GM18867 (cell line): ENCODE measurements around the gene TXNDC2.
"Not testable (repeated sequence)": the region's sequence is repeated elsewhere in the genome, so short reads cannot be mapped to it uniquely, and the experiment has no call there.

Experiments used
- ATAC-seq: cut with Tn5 transposase; IDR thresholded peaks from one replicate; pipeline ENCODE4 v1.9.1; 2021; ENCODE audit warnings: mild to moderate bottlenecking, moderate library complexity; ENCODE audit not compliant: unreplicated experiment

The TXNDC2 gene

GRCh38 chr18:9911226-9911625 lies 25.5 kb downstream of the TXNDC2 start:
- no peak for ATAC-seq

DNA sequence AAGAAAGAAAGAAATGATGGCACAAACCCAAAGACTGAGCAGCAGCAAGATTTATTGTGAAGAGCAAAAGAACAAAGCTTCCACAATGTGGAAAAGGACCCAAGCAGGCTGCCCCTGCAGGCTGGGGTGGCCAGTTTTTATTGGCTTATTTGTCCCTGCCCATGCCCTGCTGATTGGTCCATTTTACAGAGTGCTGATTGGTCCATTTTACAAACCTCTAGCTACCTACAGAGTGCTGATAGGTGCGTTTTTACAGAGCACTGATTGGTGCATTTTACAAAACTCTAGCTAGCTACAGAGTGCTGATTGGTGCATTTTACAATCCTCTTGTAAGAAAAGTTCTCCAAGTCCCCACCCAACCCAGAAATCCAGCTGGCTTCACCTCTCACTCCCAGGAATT lies 26.5 kb downstream of the TXNDC2 start:
- not testable (repeated sequence) for ATAC-seq

GRCh38 chr18:9913151-9913525 lies 27.4 kb downstream of the TXNDC2 start:
- no peak for ATAC-seq

DNA sequence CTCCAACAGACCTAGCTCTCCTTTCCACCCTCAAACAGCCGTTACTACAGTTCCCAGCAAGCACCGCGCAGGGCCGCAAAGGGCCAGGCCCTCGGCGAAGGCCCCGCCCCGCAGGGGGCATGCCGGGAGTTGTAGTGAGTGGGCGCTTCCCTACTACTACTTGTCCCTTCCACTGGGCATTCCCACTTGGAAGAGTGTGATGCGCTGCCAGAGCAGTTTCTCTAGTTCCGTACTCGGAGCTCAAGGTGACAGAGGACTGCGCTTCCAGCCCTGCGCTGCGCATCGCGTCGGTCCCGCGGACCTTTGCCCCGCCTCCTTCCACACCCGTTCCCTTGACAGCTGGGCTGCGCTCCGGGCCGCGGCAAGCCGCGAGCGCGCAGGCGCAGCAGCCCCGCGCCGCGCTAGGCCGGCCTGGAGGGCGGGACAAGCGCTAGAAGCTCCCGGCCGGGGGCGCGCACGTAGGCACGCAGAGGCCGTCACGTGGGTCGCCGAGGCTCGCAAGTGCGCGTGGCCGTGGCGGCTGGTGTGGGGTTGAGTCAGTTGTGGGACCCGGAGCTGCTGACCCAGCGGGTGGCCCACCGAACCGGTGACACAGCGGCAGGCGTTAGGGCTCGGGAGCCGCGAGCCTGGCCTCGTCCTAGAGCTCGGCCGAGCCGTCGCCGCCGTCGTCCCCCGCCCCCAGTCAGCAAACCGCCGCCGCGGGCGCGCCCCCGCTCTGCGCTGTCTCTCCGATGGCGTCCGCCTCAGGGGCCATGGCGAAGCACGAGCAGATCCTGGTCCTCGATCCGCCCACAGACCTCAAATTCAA lies 28.0 kb downstream of the TXNDC2 start, which contains the start of gene VAPA:
TSS of gene VAPA (plus strand) at position 491 of the 808 bp plus-strand sequence. CDS start at position 732, 241 bp downstream.
- ATAC-seq = peak; percentile 82

DNA sequence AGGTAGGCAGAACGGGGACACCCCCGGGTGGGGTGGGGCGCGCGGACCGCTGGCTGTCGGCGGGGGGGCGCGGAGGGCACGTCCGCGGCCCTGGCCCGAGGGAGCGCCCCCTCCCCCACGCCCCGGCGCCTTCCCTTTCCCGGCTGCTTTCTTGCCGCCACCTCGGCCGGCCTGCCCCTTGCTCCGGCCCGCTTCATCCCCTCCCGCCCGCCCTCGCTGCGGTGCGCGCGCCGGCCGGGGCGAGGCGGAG lies 28.5 kb downstream of the TXNDC2 start:
- no peak for ATAC-seq

GRCh38 chr18:9914584-9915290 lies 29.0 kb downstream of the TXNDC2 start:
- peak; percentile 31 for ATAC-seq

DNA sequence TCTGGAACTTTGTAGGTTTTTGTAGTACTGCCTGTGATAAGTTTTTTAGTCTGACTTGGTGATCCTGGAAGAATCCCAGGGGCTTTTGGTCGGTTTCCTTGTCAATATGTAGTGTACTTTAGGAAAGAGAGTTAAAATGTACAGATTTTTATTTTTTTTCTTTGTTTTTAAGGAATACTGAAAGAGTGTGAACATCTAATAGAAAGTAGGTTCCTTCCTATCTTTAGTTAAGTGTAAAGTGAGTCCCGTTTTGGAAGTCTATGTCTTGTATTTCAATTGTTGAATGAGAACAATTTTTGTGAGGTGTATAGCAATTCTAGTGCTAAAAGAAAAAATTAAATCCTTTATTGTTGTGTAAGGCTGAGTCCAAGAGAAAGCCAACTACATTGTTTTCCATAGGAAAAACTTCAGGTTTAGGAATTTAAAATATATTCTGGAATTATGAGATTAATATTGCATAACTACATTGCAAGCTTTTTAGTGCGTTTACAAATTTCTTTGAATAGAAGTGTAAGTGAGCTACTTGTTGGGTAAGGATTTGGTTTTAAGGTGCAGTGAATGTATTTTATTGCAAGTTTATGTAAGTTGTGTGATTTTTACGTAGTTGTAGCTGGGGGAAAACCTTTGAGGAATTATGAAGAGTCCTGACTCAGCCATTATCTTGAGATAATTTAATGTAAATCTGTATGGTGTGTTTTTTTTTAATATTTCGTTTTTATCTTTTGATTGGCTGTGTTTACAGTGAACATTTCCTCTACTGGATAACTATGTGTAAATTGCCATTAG lies 29.7 kb downstream of the TXNDC2 start:
- no peak for ATAC-seq

GRCh38 chr18:9916077-9916639 lies 30.4 kb downstream of the TXNDC2 start:
- ATAC-seq = no peak

DNA sequence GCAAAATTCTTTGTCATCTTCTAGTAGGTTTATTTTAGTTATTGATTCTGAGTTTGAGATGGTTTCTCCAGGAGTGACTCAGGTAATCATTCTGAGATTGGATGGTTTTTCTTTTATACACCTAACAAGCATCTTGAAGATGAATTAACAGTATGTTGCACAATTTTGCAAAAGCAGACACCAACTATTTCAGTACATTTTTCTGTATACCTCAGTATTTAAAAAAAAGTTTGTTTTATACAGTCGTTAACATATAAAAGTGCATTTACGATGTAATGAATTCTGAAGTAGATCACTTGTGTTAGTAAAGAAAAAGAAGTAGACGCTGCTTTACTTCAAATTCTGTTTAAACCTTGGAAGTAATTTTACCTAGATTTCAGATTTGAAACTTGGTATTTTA lies 31.0 kb downstream of the TXNDC2 start:
- ATAC-seq = no peak

DNA sequence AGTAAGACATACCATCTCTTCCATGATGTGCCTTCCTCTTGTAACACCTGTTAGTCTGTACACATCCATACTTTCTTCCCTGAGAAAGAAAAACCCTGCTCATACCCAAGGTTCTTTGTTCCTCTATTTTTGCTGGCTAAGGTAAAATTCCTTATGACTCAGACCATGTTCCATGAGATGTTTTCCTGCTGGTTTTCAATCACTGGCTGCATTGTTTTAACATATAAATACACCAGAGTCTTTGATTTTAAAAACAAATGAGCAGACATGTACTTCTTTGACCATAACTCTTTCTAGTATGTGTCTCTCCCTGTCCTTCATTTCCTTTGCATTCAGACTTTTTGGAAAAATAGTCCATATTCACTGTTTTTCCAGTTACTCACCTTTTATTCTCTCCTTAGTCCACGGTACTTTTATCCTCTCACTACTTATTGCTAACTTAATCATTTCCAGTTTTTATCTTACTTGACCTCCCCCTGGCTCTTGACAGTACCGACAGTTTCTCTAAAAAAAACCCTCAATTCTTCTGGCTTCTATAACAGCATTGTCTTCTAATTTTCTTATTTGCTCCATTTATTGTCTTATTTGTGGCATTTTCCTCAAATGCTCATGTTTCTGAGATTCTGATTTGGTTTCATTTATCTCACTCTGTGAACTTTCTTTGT lies 32.4 kb downstream of the TXNDC2 start:
- ATAC-seq = no peak

DNA sequence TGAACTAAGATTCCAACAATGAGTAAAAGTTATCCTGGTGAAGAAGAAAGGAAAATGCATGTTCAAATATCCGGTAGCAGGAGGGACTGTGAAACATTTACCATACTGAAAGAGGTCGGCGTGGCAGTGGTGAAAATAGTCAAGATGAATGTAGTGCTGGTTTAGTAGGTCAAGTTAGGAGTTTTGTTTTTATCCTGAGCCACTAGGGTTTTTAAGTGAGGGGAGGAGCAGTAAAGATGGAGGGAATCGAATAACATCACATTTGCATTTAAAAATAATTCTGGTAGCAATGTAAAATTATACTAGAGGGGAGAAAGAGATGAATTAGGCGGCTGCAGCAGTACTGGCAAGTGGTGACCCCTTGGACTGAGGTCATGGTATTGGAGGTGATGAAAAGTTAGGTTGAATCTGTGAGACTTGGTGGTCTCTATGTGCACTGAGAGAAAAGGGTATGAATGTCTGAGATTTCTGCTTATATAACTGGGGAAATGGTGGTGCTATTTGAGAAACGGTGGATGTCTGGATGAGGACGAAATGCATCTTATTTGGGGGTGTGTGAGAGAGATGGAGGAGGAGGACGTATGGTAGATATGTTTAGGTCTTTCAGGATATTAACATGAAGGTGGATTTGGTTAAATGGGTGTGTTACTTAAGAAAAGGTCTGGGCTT lies 33.9 kb downstream of the TXNDC2 start:
- no peak for ATAC-seq

- ATAC-seq = no peak
Measured at GRCh38 chr18:9922592-9923311, 37.0 kb downstream of the TXNDC2 start.

- ATAC-seq = no peak
Measured at GRCh38 chr18:9924371-9924943, 38.7 kb downstream of the TXNDC2 start.

- ATAC-seq = no peak
Measured at GRCh38 chr18:9925369-9925768, 39.6 kb downstream of the TXNDC2 start.

DNA sequence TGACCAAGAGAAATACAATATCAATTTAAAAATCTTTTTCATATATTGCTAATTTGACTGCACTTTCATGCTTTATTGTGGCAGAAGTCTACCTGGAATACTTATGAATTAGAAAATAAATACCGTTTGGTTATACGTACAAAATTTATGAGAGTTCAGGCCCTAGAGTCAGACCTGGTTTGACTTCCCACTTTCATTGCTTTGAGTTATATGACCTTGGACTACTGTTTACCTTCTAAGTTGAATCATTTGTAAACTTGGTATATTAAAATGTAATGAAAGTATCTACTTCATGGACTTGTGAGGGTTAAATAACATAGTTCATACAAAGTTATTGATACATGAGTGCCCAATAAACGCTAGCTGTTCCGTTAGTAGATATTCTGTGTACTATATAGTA lies 40.0 kb downstream of the TXNDC2 start:
- ATAC-seq = no peak

DNA sequence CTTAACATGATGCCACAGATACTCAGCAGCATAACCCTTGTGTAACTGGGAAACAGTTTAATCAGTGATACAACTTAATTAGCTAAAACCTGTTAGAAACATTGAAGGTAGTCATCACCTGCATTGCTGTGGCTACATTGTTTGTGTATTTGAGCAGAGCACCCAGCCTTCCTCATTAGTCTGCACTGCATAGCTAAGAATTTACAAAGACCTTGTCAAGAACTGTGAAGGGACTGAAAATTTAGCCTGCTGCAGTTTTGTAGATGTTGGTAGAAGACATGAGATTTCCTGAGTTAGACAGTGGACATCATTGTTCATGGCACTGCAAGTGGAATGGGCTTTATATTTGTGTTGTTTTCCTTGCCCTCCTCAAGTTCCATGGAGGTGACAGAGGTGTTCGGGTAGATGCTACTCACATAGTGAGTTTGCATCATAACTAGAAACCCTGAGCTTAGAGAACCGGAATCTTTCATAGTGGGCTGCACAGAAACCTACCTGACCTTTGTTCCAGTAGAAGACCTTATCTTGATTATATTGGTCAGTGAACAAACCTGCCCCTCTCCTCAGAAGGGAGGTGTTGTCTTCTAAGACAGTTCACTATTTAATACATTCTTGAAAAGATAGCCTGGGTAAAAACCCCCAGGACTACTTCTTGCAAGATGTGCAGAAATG lies 40.6 kb downstream of the TXNDC2 start:
- ATAC-seq = no peak

DNA sequence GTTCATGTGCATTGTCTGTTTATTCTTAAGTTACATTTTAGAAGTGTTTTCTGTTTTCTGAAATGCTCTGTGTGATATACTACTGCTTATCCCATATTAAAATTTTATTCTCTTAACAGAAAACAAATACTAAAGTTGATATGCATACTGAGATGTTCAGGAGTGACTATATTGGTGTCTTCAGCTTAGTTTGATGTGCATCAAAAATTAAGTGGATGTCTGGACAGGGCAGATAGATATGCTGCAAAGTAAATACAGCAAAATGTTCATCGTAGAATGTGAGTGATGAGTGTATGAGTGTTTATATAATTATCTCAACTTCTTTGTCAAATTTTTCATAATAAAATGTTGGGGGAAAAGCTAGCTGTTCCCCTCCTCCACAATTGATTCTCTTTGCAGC lies 41.2 kb downstream of the TXNDC2 start:
- ATAC-seq = no peak

DNA sequence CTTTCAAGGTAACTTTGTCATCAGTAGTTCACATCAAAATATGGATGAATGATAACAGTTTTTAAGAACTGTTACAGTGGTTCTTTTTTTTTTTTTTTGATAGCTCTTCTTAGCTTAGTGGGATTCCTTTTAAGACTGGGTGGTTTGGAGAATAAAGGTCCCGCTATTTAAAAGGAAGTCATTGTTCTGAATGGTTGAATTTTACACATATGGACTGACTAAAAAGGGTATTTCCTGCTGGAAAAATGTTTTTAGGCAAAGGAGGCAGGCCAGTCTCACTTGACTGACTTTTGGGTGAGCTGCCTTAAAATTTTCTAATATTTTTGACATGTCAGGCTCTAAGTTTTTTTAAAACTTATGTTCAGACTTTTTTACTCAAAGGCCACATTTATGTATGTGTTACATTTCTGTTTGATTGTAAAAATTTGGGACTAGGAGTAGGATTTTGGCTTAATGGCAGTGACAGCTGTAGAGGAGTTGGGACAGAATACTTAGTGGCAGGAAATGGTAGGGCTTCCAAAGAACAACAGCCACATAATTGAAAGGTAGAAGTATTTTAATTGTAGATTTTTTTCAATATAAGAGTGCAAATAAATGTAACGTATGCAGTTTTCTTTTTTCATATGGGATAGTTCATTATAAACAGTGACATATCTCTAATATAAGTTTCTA lies 41.8 kb downstream of the TXNDC2 start:
- no peak for ATAC-seq
